ENCODE results near the gene CUBN. TPM values are rescaled to one million over a fixed set of nuclear protein-coding genes. Genes with fewer than 3 reads are reported as not detected.

CUBN gene
- total RNA-seq, 1 experiment from 2014 or later: 0.07 TPM

GRCh38 chr10:16848562-16849154 lies 281.0 kb downstream of the CUBN start:
- H4K20me1 ChIP-seq (ENCODE audit: insufficient read depth): no peaks in the 10 kb centered on the region
- no peak for DNase-seq
- no TSS peak for BruUV-seq (replicated peaks)
- 0 out of 2 replicates have a peak, but pooled peaks cover 4% of the 10 kb centered on the region for H3K4me1 ChIP-seq (replicated peaks; ENCODE audit: insufficient read depth)
- H3K27me3 ChIP-seq (ENCODE audit: insufficient read depth, low read depth): no peaks in the 10 kb centered on the region
- POLR2A ChIA-PET (ENCODE audit: unreplicated experiment): no interaction called here
- CTCF ChIA-PET: no interaction called here
- TF ChIP-seq EZH2 (IDR thresholded peaks at IDR 0.05; ENCODE audit: low read depth) (no peak), CTCF (conservative IDR thresholded peaks at IDR 0.05) (no peak)
- no peaks in the 10 kb centered on the region for H3K9me3 ChIP-seq (ENCODE audit: insufficient read depth, low read depth)
- H3K4me3 ChIP-seq: no peak overlapping the region
- intact Hi-C loops (cut with micrococcal nuclease; ENCODE audit: unreplicated experiment): loop anchor here (10.0 kb wide), 1 partner anchor 176 kb away; no protein-coding TSS in a partner anchor
- H3K36me3 ChIP-seq (ENCODE audit: low read depth): no peaks in the 10 kb centered on the region
- no peak overlapping the region for H3K27ac ChIP-seq
- H3K79me2 ChIP-seq (ENCODE audit: low read depth): no peaks in the 10 kb centered on the region
- no peaks in the 10 kb centered on the region for H3K9me2 ChIP-seq (ENCODE audit: insufficient read depth)
- H2AFZ ChIP-seq: no peak overlapping the region
- no peak overlapping the region for H3K4me2 ChIP-seq
- no peaks in the 10 kb centered on the region for H3F3A ChIP-seq (ENCODE audit: insufficient read depth, low read depth)

- Histone ChIP-seq H3K9me3 (ENCODE audit: insufficient read depth, low read depth) (no peaks in the 10 kb centered on the region), H3K9me2 (ENCODE audit: insufficient read depth) (no peaks in the 10 kb centered on the region), H3K4me3 (no peak overlapping the region), H3F3A (ENCODE audit: insufficient read depth, low read depth) (no peaks in the 10 kb centered on the region), H3K36me3 (ENCODE audit: low read depth) (no peaks in the 10 kb centered on the region), H4K20me1 (ENCODE audit: insufficient read depth) (no peaks in the 10 kb centered on the region), H3K4me1 (replicated peaks; ENCODE audit: insufficient read depth) (0 out of 2 replicates have a peak, but pooled peaks cover 4% of the 10 kb centered on the region), H3K4me2 (no peak overlapping the region), H2AFZ (no peak overlapping the region), H3K79me2 (ENCODE audit: low read depth) (no peaks in the 10 kb centered on the region), H3K27ac (no peak overlapping the region), H3K27me3 (ENCODE audit: insufficient read depth, low read depth) (no peaks in the 10 kb centered on the region)
- intact Hi-C loops (cut with micrococcal nuclease; ENCODE audit: unreplicated experiment): loop anchor here (10.0 kb wide), 1 partner anchor 177 kb away; no protein-coding TSS in a partner anchor
- DNase-seq: no peak
- ChIA-PET POLR2A (ENCODE audit: unreplicated experiment) (interaction anchor here (0.5 kb wide), 1 partner anchor 679 kb away, joined by 3 read pairs; no protein-coding TSS in a partner anchor), CTCF (no interaction called here)
- no TSS peak for BruUV-seq (replicated peaks)
- TF ChIP-seq CTCF (conservative IDR thresholded peaks at IDR 0.05): no peak
- TF ChIP-seq EZH2 (IDR thresholded peaks at IDR 0.05; ENCODE audit: low read depth): no peak
Measured at GRCh38 chr10:16847644-16848043, 282.0 kb downstream of the CUBN start.

- 0 out of 2 replicates have a peak, but pooled peaks cover 4% of the 10 kb centered on the region for H3K4me1 ChIP-seq (replicated peaks; ENCODE audit: insufficient read depth)
- H3F3A ChIP-seq (ENCODE audit: insufficient read depth, low read depth): no peaks in the 10 kb centered on the region
- no peaks in the 10 kb centered on the region for H4K20me1 ChIP-seq (ENCODE audit: insufficient read depth)
- no peak overlapping the region for H3K4me3 ChIP-seq
- intact Hi-C loops (cut with micrococcal nuclease; ENCODE audit: unreplicated experiment): loop anchor here (10.0 kb wide), 1 partner anchor 180 kb away; no protein-coding TSS in a partner anchor
- H3K9me3 ChIP-seq (ENCODE audit: insufficient read depth, low read depth): no peaks in the 10 kb centered on the region
- H3K27ac ChIP-seq: no peak overlapping the region
- POLR2A ChIA-PET (ENCODE audit: unreplicated experiment): interaction anchor here (0.6 kb wide), 1 partner anchor 1440 kb away, joined by 5 read pairs; no protein-coding TSS in a partner anchor
- H2AFZ ChIP-seq: no peak overlapping the region
- CTCF ChIA-PET: interaction anchor here (0.6 to 0.8 kb wide), 2 partner anchors 571 to 892 kb away, joined by 3 to 4 read pairs; no protein-coding TSS in a partner anchor
- no TSS peak for BruUV-seq (replicated peaks)
- no peaks in the 10 kb centered on the region for H3K36me3 ChIP-seq (ENCODE audit: low read depth)
- no peak for TF ChIP-seq EZH2 (IDR thresholded peaks at IDR 0.05; ENCODE audit: low read depth)
- TF ChIP-seq CTCF (conservative IDR thresholded peaks at IDR 0.05): no peak
- no peaks in the 10 kb centered on the region for H3K9me2 ChIP-seq (ENCODE audit: insufficient read depth)
- no peaks in the 10 kb centered on the region for H3K27me3 ChIP-seq (ENCODE audit: insufficient read depth, low read depth)
- no peak for DNase-seq
- no peaks in the 10 kb centered on the region for H3K79me2 ChIP-seq (ENCODE audit: low read depth)
- no peak overlapping the region for H3K4me2 ChIP-seq
Measured at GRCh38 chr10:16845248-16845647, 284.4 kb downstream of the CUBN start.
